Right forelimb (tissue), 1 donor: ENCODE results near the gene ZBTB48.
"Not testable (repeated sequence)": the region's sequence is repeated elsewhere in the genome, so short reads cannot be mapped to it uniquely, and the experiment has no call there.

ENCODE experiments used
- DNase-seq: peaks from one replicate; pipeline ENCODE4 v3.0.0-alpha.2; 2018

Gene ZBTB48

DNA sequence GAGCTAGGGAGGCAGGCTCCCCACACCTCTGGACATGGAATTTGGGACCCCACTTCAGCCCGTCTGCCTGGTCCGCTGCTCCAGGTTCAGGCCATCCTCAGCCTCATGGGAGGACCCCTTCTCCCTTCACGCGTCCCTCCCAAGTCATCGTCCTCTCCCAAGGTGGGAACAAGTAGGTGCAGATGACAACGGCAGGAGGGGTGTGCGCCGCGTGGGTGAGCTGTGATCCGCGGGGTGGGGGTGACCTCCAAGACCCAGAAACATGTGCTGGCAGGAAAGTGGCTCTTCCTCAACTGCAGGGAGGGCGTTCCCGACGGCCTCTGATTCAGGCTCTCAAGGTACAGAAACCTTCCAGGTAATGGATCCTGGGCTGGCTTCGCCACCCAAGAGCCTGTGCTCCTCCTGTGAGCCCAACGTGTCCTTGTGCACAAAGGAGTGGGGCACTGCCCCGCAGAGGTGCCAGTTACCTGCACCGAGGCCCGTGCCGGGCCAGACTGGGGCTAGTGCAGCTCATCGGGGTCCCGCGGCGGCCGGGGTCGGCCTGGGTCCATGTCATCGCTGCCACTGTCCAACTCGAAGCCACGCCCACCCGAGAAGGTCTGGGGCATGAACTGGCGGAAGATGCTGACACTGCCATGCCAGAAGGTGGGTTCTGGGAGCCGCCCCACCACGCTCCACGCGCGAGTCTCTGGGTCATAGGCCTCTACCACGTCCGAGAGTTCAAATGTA lies 13.2 kb downstream of the ZBTB48 start:
- no peak for DNase-seq

- no peak for DNase-seq
These were observed 14.0 kb downstream of the ZBTB48 start for GRCh38 chr1:6593810-6594209.

- no peak for DNase-seq
These were observed 15.4 kb downstream of the ZBTB48 start for GRCh38 chr1:6594977-6595740.

- no peak for DNase-seq
These were observed 16.6 kb downstream of the ZBTB48 start for GRCh38 chr1:6596351-6596750.

DNA sequence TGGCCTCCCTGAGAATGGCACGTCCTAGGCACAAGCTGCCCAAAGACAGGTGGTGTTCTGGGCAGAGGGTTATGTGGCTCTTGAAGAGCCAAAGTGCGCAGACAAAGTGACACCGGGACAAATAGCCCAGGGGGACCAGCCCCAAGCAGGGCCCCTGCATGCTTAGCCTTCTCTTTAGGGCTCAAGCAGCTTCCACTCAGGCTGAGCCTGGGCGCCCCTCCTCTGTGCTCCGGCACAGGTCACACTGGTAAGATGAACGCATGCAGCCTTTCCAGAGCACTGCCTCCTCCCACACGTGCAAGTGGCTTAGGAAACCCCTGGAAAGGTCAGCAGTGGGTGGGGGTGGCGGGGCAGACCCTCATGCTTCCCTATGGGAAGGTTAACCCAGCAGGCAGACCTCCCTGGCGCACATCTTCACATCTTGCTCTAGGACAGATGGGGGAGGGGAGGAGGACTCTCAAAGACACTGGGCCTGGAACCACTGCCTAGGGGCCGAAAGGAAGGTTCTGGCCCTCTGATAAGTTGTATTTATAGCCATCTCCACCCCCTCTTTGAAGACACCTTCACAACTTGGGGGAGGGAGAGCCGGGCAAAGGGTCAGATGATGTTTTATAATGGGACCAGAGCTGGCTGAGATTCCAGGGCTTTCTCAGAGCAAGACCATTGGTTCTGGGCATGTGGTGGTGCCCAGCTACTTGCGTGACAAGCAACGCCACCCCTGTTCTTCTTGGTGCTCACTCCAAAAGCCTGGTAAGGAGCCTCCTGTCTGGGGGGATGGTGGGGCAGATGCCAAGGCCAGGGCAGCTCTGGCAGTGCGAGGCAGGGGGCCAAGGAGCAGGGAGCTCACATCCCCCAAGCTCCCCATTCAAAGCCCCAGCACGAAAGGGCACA lies 17.3 kb downstream of the ZBTB48 start:
- no peak for DNase-seq

- DNase-seq, result no peak
These were observed 18.0 kb downstream of the ZBTB48 start for GRCh38 chr1:6597777-6598131.

GRCh38 chr1:6599141-6599975 lies 19.6 kb downstream of the ZBTB48 start:
- DNase-seq, result no peak

DNA sequence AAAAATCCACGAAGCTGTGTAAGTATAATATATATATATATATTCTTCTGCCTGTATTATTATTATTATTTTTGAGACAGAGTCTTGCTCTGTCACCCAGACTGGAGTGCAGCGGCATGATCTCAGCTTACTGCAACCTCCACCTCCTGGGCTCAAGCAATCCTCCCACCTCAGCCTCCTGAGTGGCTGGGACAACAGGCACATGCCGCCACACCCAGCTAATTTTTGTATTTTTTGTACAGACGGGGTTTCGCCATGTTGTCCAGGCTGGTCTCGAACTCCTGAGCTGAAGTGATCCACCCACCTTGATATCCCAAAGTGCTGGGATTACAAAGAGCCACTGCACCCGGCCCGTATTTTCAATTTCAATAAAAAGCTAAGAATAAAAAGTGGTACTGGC lies 20.2 kb downstream of the ZBTB48 start:
- not testable (repeated sequence) for DNase-seq

GRCh38 chr1:6600410-6601048 lies 20.7 kb downstream of the ZBTB48 start:
- no peak for DNase-seq

- peak; percentile 71 for DNase-seq
These were observed 21.5 kb downstream of the ZBTB48 start for GRCh38 chr1:6601049-6601922.

DNA sequence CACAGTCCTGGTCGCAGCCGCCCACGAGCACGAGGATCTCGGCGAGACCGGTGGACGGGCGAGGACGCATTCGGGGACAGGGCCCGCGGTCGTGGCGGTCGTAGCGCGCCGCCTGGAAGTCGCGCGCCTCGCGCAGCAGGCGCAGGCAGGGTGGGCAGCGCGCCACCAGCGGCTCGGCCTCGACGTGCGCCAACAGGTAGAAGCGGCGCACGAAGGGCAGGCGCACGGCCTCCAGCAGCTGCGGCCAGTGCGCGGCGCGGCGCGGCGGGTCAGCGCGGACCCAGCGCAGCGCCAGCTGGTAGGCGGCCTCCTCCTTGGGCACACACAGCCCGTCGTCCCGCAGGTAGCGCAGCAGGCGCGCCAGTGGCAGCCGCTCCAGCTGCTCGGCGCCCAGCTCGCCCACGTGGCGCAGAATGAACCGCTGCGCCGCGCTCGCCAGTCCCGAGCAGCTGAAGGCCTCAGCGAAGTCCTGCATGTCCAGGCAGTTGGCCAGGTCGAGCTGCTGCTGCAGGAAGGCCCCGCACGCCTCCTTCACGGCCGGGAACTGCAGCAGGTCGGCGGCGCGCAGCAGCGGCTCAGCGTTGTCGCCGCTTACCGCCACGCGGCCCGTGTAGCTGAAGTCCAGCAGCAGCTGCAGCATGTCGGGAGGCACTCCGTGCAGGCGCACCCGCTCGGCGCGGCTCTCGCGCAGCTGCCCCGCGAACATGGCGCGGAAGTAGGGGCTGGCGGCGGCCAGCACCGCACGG lies 22.3 kb downstream of the ZBTB48 start:
- peak; percentile 69 for DNase-seq

DNA sequence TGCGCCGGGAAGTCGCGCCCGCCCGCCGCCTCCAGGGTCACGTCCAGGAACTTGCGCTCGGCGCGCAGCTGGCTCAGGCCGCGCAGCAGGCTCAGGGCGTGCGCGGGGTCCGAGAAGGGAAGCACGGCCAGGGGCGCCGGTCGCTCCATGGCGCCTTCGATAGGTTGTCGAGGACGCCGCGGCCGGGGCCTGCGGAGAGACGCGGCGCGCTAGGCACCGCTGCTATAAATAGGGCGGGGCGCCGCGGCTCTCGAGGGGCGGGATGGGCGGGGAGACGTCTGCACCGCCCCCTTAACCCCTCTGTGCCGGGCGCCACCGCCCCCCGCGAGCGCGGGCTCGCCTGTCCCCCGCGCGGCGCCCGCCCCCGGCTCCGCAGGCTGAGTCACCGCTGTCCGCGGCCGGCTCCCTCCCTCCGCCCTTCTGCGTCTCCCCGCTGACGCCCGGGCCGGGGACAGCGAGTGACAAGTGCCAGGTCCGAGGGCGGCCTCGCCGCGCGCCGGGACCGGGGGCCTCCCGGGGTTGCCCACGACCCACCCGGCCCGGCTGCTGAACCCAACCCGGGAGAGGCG lies 23.0 kb downstream of the ZBTB48 start, which contains the start of gene KLHL21:
Gene KLHL21 (minus strand): TSS at position 201 of the 569 bp plus-strand sequence. CDS start 52 bp downstream, at position 149.
- peak; percentile 91 for DNase-seq

- peak; percentile 89 for DNase-seq
These were observed 23.6 kb downstream of the ZBTB48 start for GRCh38 chr1:6603238-6603914.

DNA sequence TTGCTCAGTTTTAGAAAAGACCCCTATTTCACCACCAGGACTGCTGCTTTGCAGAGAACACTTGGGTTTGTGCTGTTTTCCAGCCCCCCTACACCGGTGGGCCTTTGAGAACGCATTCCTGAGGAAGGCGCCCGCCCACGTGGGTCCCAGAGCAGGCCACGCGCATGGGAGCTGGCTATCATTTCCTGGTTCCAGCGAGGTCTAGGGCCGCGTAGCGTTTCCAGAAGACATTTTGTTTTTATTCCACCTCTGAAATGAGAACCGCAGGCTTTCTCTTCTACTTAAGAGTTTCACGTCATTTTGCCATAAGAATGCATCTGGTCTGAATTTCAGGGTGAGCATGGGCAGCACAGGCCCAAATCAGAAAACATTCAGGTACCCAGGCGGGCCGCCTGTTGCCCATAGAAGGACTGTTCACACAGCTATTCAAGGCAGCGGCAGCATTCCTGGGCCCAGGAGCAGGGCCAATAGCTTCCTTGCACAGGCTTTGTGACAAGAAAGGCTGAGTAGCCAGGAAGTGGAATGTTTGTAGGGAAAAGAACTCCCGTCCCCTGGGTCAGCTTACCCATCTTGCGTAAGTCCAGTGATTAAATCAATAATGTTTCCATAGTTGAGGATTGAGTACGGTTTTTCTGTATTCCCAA lies 24.2 kb downstream of the ZBTB48 start:
- DNase-seq, result peak; percentile 83

GRCh38 chr1:6612641-6613360 lies 33.0 kb downstream of the ZBTB48 start:
- DNase-seq, result no peak

- DNase-seq, result peak; percentile 100
These were observed 33.7 kb downstream of the ZBTB48 start, which contains the start of gene PHF13 for GRCh38 chr1:6613361-6614018. Gene PHF13 (plus strand): TSS chr1:6613731. CDS start chr1:6614067, 336 bp downstream.
